NK-92 treated with Interleukin-12 subunit alpha and Interleukin-12 subunit beta, amount 100 ng/mL, for 24 hours (cell line): ENCODE results near the gene GPX1.
"Not testable (repeated sequence)": the region's sequence is repeated elsewhere in the genome, so short reads cannot be mapped to it uniquely, and the experiment has no call there.

Source experiments
- DNase-seq: peaks from one replicate; lab custom pipeline; 2025; lab: John Stamatoyannopoulos, UW

Gene GPX1

GRCh38 chr3:49357443-49358216, 523 bp downstream of the GPX1 start:
- DNase-seq, result peak; percentile 37

- not testable (repeated sequence) for DNase-seq
These were observed 1.1 kb downstream of the GPX1 start for GRCh38 chr3:49357095-49357442.

GRCh38 chr3:49352890-49353421, 5.2 kb downstream of the GPX1 start:
- DNase-seq, result no peak

GRCh38 chr3:49352281-49352680, 5.9 kb downstream of the GPX1 start:
- DNase-seq, result no peak

- no peak for DNase-seq
These were observed 6.6 kb downstream of the GPX1 start for GRCh38 chr3:49351521-49352011.

GRCh38 chr3:49349348-49350114, 8.6 kb downstream of the GPX1 start:
- no peak for DNase-seq

- not testable (repeated sequence) for DNase-seq
These were observed 9.8 kb downstream of the GPX1 start for GRCh38 chr3:49348361-49348760.

GRCh38 chr3:49346797-49347251, 11.3 kb downstream of the GPX1 start:
- no peak for DNase-seq

- no peak for DNase-seq
These were observed 15.0 kb downstream of the GPX1 start for GRCh38 chr3:49343163-49343562.

GRCh38 chr3:49341996-49342395, 16.2 kb downstream of the GPX1 start:
- DNase-seq, result no peak

GRCh38 chr3:49339941-49340800, 18.0 kb downstream of the GPX1 start, which contains the start of gene USP4:
Gene USP4, minus strand, starts transcription at chr3:49340053. Its CDS starts 29 bp downstream, at chr3:49340024.
- peak; percentile 85 for DNase-seq

GRCh38 chr3:49339581-49339940, 18.6 kb downstream of the GPX1 start:
- peak; percentile 46 for DNase-seq

- no peak for DNase-seq
These were observed 24.1 kb downstream of the GPX1 start for GRCh38 chr3:49333916-49334633.

- no peak for DNase-seq
These were observed 25.1 kb downstream of the GPX1 start for GRCh38 chr3:49333091-49333490.

- no peak for DNase-seq
These were observed 29.0 kb downstream of the GPX1 start for GRCh38 chr3:49329186-49329585.

- not testable (repeated sequence) for DNase-seq
These were observed 29.8 kb downstream of the GPX1 start for GRCh38 chr3:49328350-49328749.

GRCh38 chr3:49327485-49327884, 30.7 kb downstream of the GPX1 start:
- no peak for DNase-seq

GRCh38 chr3:49324768-49325167, 33.4 kb downstream of the GPX1 start:
- no peak for DNase-seq

- no peak for DNase-seq
These were observed 41.3 kb downstream of the GPX1 start for GRCh38 chr3:49316696-49317457.

GRCh38 chr3:49313896-49314688, 44.1 kb downstream of the GPX1 start:
- DNase-seq, result no peak
